Gastrocnemius medialis (tissue), 4 donors: ENCODE data around the gene EN2. TPM values are rescaled to one million over a fixed set of nuclear protein-coding genes. Genes with fewer than 3 reads are reported as not detected.
A peak's percentile ranks its signal among the peaks of the same experiment; 100 is the strongest.

Source experiments
- ATAC-seq, 2 donors: fragments of 150-250 bp; one replicate each; pipeline ENCODE4 v1.9.1; 2016
- DNase-seq, 2 donors: peaks; one replicate each; pipeline ENCODE4 v3.0.0-alpha.2; 2019
- H3K27ac ChIP-seq, 4 donors: fragments of 200-600 bp; sonication (generic); 1 replicate in 1 of 4; 2 replicates in 3 of 4; pipeline ENCODE4 v1.5.1; 2016 to 2018; ENCODE audit warnings: mild to moderate bottlenecking in 2 of 4, moderate library complexity in 1 of 4
- H3K27me3 ChIP-seq, 3 donors: fragments of 200-600 bp; sonication (generic) in 2 of 3; 1 replicate in 1 of 3; 2 replicates in 2 of 3; pipeline versions ENCODE4 v1.5.1 to v1.6.0; 2016 to 2019; ENCODE audit warnings: mild to moderate bottlenecking in 1 of 3, moderate library complexity in 1 of 3
- H3K36me3 ChIP-seq, 2 donors: fragments of 200-600 bp; sonication (generic) in 1 of 2; one replicate each; pipeline ENCODE4 v1.5.1; 2017 to 2018
- H3K4me1 ChIP-seq, 2 donors: fragments of 200-600 bp; sonication (generic) in 1 of 2; one replicate each; pipeline ENCODE4 v1.5.1; 2016 to 2017; ENCODE audit warnings: mild to moderate bottlenecking in 2 of 2
- H3K4me3 ChIP-seq, 4 donors: fragments of 200-600 bp; sonication (generic) in 3 of 4; 1 replicate in 1 of 4; 2 replicates in 3 of 4; pipeline ENCODE4 v1.5.1; 2016 to 2019; ENCODE audit warnings: mild to moderate bottlenecking in 2 of 4
- H3K9me3 ChIP-seq, 3 donors: fragments of 200-600 bp; sonication (generic) in 2 of 3; 1 replicate in 1 of 3; 2 replicates in 2 of 3; pipeline ENCODE4 v1.5.1; 2016 to 2019
- POLR2A ChIP-seq, 2 donors: fragments of 450-650 bp; IDR thresholded peaks; one replicate each; pipeline ENCODE4 v1.6.1; 2017; ENCODE audit warnings: antibody characterized with exemption in 2 of 2, mild to moderate bottlenecking in 2 of 2, moderate library complexity in 2 of 2
- in situ Hi-C, 4 donors: fragments of 200-750 bp; cut with MboI; loops; one replicate each; pipeline versions ENCODE4 v1.15.0 to v1.8.0; 2017; ENCODE audit warnings: low sequenced_read_pairs in 4 of 4
- intact Hi-C: fragments of 100-400 bp; cut with DNase I; formaldehyde crosslinking; loops from one replicate; pipeline ENCODE4 v1.15.1; 2023; ENCODE audit warnings: low total_unique reads
- total RNA-seq, 4 donors: library from RNA; depleted of rRNA; stranded (reverse); fragments of >200 nt; gene quantifications; one replicate each; pipeline versions ENCODE4 v1.1.0 to v1.2.3, GENCODE V29; 2016
- TF ChIP-seq, protein P1 (sequence below), 5 experiments: fragments of 450-650 bp in 3 of 5; fragments of 200-600 bp in 2 of 5; sonication (generic) in 2 of 5; IDR thresholded peaks in 4 of 5; conservative IDR thresholded peaks in 1 of 5; 1 replicate in 4 of 5; 2 replicates in 1 of 5; pipeline ENCODE4 v1.5.1; 2016 to 2019; ENCODE audit warnings: antibody characterized with exemption in 5 of 5, mild to moderate bottlenecking in 3 of 5, moderate library complexity in 3 of 5

EN2 gene
- total RNA-seq, 4 donors from 2014 or later = 0.31 to 1.2 (median 0.65) TPM

- TF ChIP-seq, protein P1, sequence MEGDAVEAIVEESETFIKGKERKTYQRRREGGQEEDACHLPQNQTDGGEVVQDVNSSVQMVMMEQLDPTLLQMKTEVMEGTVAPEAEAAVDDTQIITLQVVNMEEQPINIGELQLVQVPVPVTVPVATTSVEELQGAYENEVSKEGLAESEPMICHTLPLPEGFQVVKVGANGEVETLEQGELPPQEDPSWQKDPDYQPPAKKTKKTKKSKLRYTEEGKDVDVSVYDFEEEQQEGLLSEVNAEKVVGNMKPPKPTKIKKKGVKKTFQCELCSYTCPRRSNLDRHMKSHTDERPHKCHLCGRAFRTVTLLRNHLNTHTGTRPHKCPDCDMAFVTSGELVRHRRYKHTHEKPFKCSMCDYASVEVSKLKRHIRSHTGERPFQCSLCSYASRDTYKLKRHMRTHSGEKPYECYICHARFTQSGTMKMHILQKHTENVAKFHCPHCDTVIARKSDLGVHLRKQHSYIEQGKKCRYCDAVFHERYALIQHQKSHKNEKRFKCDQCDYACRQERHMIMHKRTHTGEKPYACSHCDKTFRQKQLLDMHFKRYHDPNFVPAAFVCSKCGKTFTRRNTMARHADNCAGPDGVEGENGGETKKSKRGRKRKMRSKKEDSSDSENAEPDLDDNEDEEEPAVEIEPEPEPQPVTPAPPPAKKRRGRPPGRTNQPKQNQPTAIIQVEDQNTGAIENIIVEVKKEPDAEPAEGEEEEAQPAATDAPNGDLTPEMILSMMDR (IDR thresholded peaks at IDR 0.05 in 4 of 5, conservative IDR thresholded peaks at IDR 0.05 in 1 of 5) = no peak
- no peak for TF ChIP-seq POLR2A (IDR thresholded peaks at IDR 0.05)
- in situ Hi-C loops (no loop called here), intact Hi-C loops (no loop called here)
- Histone ChIP-seq H3K27ac (no peak overlapping the region), H3K9me3 (no peaks in the 10 kb centered on the region), H3K4me1 (no peaks in the 10 kb centered on the region), H3K36me3 (no peaks in the 10 kb centered on the region), H3K27me3 (peaks cover 67 to 85% (median 72%) of the 10 kb centered on the region in 3 donors), H3K4me3 (no peak overlapping the region)
- DNase-seq (no peak), ATAC-seq (no peak)
These were observed 49.0 kb downstream of the EN2 start for GRCh38 chr7:155506854-155507337.

GRCh38 chr7:155507576-155507975, 49.6 kb downstream of the EN2 start:
- intact Hi-C loops (no loop called here), in situ Hi-C loops (no loop called here)
- Histone ChIP-seq H3K27me3 (peaks cover 72 to 90% (median 75%) of the 10 kb centered on the region in 3 donors), H3K4me1 (no peaks in the 10 kb centered on the region), H3K9me3 (no peaks in the 10 kb centered on the region), H3K27ac (no peak overlapping the region), H3K4me3 (no peak overlapping the region), H3K36me3 (no peaks in the 10 kb centered on the region)
- DNase-seq (no peak), ATAC-seq (no peak)
- TF ChIP-seq POLR2A (IDR thresholded peaks at IDR 0.05) = no peak
- TF ChIP-seq, protein P1 (IDR thresholded peaks at IDR 0.05 in 4 of 5, conservative IDR thresholded peaks at IDR 0.05 in 1 of 5) = no peak

DNA sequence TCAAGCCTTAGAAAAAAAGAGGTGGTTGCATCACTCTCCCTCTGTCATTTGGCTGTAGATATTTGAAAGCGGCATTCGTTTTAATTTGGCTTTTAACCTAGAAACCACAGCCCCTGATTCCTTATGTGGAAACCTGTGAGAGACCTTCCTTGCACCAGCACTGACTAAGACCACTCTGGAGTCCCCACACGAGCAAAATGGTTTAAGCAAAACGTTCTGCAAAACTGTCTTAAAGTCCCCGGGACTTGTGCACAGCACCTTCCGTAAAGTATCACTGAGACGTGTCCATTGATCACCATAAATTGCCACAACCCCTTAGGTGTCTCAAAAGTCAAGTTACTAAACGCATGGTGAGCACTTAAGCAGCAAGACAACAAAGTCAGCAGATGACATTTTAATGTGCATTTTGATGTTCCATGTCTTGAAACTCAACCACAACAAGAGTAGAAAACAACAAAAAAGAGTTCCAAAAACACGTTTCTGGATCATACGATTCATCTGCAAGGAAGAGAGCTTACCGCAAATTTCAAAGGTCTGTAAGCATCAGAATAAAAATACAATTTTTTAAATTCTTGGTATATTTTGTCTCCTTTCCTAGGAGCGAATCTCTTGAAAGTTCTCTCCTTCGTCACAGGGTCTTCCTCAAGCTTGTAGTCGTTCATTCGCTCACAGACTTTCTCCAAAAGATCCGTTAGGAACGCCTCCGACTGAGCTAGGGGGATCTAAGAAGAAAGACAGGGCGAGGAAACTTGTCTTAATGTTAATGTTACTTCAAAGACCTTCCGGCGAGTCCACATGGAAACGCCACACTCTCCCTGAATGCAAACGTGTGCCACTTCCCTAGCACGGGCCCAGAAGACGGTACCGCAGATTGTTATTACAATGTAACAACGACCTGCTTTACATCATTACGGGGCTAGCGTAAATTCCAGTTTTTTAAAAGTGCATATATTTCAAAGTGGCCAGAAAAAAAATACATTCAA, 50.7 kb downstream of the EN2 start:
- no peaks in the 10 kb centered on the region for H3K36me3 ChIP-seq
- no peak for DNase-seq
- H3K9me3 ChIP-seq = no peaks in the 10 kb centered on the region
- intact Hi-C loops = no loop called here
- H3K4me3 ChIP-seq = no peak overlapping the region
- no peak overlapping the region for H3K27ac ChIP-seq
- peaks cover 71 to 91% (median 75%) of the 10 kb centered on the region in 3 donors for H3K27me3 ChIP-seq
- no peak for ATAC-seq
- no peak for TF ChIP-seq POLR2A (IDR thresholded peaks at IDR 0.05)
- TF ChIP-seq, protein P1 (IDR thresholded peaks at IDR 0.05 in 4 of 5, conservative IDR thresholded peaks at IDR 0.05 in 1 of 5) = no peak
- no peaks in the 10 kb centered on the region for H3K4me1 ChIP-seq
- in situ Hi-C loops = no loop called here

DNA sequence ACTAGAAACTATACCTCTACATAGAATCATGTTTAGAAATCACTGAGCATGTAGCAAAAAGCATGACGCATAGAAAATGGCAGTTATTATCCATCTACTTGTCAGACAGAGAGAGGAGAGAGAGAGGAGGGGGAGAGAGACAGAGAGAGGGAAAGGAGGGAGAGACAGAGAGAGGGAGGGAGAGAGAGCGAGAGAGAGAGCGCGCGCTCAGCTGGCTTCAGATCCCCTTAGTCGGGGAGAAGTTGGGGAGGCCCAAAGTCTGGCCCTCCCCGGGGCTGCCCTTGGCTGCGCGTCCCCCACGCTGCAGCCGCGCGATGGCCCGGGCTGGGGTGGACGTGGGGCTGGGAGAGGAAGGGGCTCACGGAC, 51.4 kb downstream of the EN2 start:
- peak overlapping the region in 2 of 4 donors; percentile 16 to 38 for H3K4me3 ChIP-seq
- peaks cover 75 to 86% (median 75%) of the 10 kb centered on the region in 3 donors for H3K27me3 ChIP-seq
- no peak for ATAC-seq

More for the DNA sequence above, 51.4 kb downstream of the EN2 start:
- no peak for TF ChIP-seq POLR2A (IDR thresholded peaks at IDR 0.05)
- Histone ChIP-seq H3K4me1 (no peaks in the 10 kb centered on the region), H3K36me3 (no peaks in the 10 kb centered on the region), H3K9me3 (no peaks in the 10 kb centered on the region), H3K27ac (no peak overlapping the region)
- in situ Hi-C loops (no loop called here), intact Hi-C loops (no loop called here)
- DNase-seq = no peak
